Stimulated activated memory B cell treated with anti-CD40 and anti-IgM and Interleukin-4, amounts not matched to agents 10 μg/mL and 1 μg/mL and 100 μg/mL, for 72 hours (primary cell): ENCODE results near the gene RAB37.

Experiments used
- ATAC-seq: fragments of 150-1000 bp; cut with Tn5 transposase; 2 replicates; pipeline ENCODE4 v1.10.0; 2021
- H3K27ac Mint-ChIP-seq: one replicate; pipeline ENCODE4 v1.8.0; 2022; ENCODE audit warnings: mild to moderate bottlenecking, mixed read lengths
- H3K27me3 Mint-ChIP-seq: one replicate; pipeline ENCODE4 v1.8.0; 2022; ENCODE audit warnings: mixed read lengths
- H3K36me3 Mint-ChIP-seq: one replicate; pipeline ENCODE4 v1.8.0; 2022; ENCODE audit warnings: mixed read lengths
- H3K4me1 Mint-ChIP-seq: one replicate; pipeline ENCODE4 v1.8.0; 2022; ENCODE audit warnings: mixed read lengths
- H3K4me3 Mint-ChIP-seq: one replicate; pipeline ENCODE4 v1.8.0; 2022; ENCODE audit warnings: mild to moderate bottlenecking, moderate library complexity, mixed read lengths
- H3K9me3 Mint-ChIP-seq: one replicate; pipeline ENCODE4 v1.8.0; 2022; ENCODE audit warnings: mixed read lengths

The RAB37 gene

GRCh38 chr17:74736513-74737298 lies at the start of gene RAB37:
Gene RAB37 (plus strand): TSS chr17:74737256. CDS start chr17:74737273, 17 bp downstream.
- H3K9me3 Mint-ChIP-seq = no peaks in the 10 kb centered on the region
- peak within 1 kb of the TSS; percentile 77 for H3K27ac Mint-ChIP-seq
- H3K27me3 Mint-ChIP-seq = no peaks in the 10 kb centered on the region
- H3K4me3 Mint-ChIP-seq = peak within 1 kb of the TSS; percentile 82
- peak; percentile 83 for ATAC-seq
- peaks cover 58% of the 10 kb centered on the region for H3K4me1 Mint-ChIP-seq
- H3K36me3 Mint-ChIP-seq = no peaks in the 10 kb centered on the region

DNA sequence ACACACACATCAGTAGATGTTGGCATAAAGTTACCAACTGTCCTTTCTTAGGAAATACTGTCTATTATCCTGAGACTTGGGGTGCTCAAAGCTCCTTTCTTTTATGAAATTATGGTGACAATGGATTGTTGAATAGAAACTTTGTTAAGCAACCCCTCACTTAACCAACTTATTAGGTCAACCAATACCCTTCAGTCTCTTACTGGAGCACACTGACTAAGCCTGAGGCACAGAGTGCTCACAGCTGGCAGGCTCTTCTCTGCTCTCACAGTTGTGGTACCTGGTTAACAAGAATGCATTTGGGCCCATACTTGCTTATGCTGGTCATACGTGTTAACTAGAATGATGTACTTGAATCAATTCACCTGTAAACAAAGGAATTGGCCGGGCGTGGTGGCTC lies 49.2 kb upstream of the RAB37 start:
- Mint-ChIP-seq H3K36me3 (no peaks in the 10 kb centered on the region), H3K9me3 (no peaks in the 10 kb centered on the region), H3K27me3 (peaks cover 11% of the 10 kb centered on the region), H3K4me1 (peaks cover 42% of the 10 kb centered on the region), H3K27ac (no peak overlapping the region), H3K4me3 (no peak overlapping the region)
- ATAC-seq = no peak

DNA sequence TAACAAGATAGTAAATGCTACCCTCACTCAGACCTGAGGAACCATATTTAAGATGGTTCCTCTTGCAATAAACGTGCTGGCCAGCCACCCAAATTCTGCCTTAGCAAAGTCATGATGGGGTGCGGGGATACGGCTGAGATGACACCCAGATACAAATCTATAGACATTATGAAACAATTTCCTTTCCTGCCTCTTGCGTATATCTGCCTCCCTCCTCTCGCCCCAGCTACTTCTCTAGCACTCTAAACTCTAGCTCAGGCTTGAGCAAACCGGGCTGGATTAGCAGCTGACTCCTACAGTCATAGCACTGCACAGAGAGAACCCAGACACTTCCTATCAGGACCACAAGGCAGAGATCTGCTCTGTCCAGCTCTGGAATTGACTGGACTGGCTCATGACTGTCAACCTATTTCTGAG lies 46.6 kb upstream of the RAB37 start:
- no peaks in the 10 kb centered on the region for H3K36me3 Mint-ChIP-seq
- no peak overlapping the region for H3K4me3 Mint-ChIP-seq
- peak overlapping the region; percentile 83 for H3K27ac Mint-ChIP-seq
- H3K9me3 Mint-ChIP-seq = no peaks in the 10 kb centered on the region
- ATAC-seq = no peak
- H3K27me3 Mint-ChIP-seq = peaks cover under 1% of the 10 kb centered on the region
- peaks cover 40% of the 10 kb centered on the region for H3K4me1 Mint-ChIP-seq

DNA sequence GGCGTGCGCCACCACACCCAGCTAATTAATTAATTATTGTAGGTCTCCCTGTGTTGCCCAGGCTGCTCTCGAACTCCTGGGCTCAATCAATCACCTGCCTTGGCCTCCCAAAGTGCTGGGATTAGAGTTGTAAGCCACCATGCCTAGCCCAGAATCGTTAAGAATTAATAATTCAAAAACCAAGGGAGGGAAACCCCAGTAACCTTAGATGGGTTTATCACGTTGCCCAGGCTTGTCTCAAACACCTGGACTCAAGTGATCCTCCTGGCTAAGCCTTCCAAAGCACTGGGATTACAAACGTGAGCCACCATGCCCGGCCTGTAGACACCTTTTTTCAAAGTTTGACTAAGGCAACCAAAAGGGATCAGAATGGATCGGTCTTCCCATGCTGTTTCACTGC lies 45.9 kb upstream of the RAB37 start:
- Mint-ChIP-seq H3K9me3 (no peaks in the 10 kb centered on the region), H3K27me3 (peaks cover 7% of the 10 kb centered on the region), H3K36me3 (no peaks in the 10 kb centered on the region), H3K4me1 (peaks cover 33% of the 10 kb centered on the region), H3K4me3 (no peak overlapping the region), H3K27ac (no peak overlapping the region)
- no peak for ATAC-seq

DNA sequence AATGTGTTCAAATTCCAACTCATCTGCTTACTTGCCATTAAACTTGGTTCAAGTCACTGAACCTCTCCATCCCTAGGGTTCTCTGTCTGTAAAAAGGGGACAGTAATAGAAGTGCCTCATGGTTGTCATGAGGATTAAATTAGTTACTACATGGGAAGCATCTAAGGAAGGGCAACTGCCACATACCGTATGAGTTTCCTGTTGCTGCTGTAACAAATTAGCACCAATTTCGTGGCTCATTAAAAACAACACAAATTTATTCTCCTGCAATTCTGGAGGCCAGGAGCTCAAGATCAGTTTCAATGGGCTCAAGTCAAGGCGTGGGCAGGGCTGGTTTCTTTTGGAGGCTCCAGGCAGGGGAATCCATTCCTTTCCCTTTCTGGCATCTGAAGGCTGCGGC lies 43.0 kb upstream of the RAB37 start:
- Mint-ChIP-seq H3K27ac (no peak overlapping the region), H3K4me3 (no peak overlapping the region)
- ATAC-seq = no peak

GRCh38 chr17:74695629-74696028 lies 41.4 kb upstream of the RAB37 start:
- peaks cover 13% of the 10 kb centered on the region for H3K4me1 Mint-ChIP-seq

More for the DNA sequence above, 43.0 kb upstream of the RAB37 start:
- peaks cover 25% of the 10 kb centered on the region for H3K4me1 Mint-ChIP-seq
- peaks cover 16% of the 10 kb centered on the region for H3K27me3 Mint-ChIP-seq
- H3K9me3 Mint-ChIP-seq = no peaks in the 10 kb centered on the region
- no peaks in the 10 kb centered on the region for H3K36me3 Mint-ChIP-seq

DNA sequence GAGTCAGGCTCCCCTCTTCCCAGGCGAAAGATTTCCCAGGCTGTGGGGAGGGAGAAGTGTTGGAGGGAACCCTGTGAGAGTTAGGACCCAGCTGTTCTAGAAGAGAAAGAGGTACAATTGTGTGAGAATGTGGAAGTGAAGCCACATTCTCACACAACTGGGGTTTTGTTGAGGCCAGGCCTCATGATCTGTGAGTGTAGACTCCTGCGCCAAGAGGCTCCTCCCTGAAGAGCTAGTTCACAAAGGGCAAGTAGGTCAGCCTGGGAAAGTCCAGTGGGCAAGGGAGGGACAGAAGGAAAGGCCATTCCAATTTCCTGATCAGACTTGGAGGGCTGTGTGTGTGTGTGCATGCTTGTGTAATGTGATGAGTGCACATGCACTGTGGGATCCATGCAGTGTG lies 39.5 kb upstream of the RAB37 start:
- Mint-ChIP-seq H3K27me3 (peaks cover 24% of the 10 kb centered on the region), H3K27ac (peak overlapping the region; percentile 58), H3K36me3 (no peaks in the 10 kb centered on the region), H3K9me3 (no peaks in the 10 kb centered on the region), H3K4me1 (peaks cover 10% of the 10 kb centered on the region), H3K4me3 (peak overlapping the region; percentile 45)
- peak; percentile 71 for ATAC-seq

More at GRCh38 chr17:74695629-74696028, 41.4 kb upstream of the RAB37 start:
- Mint-ChIP-seq H3K4me3 (no peak overlapping the region), H3K27ac (peak overlapping the region; percentile 35), H3K36me3 (no peaks in the 10 kb centered on the region), H3K9me3 (no peaks in the 10 kb centered on the region), H3K27me3 (peaks cover 24% of the 10 kb centered on the region)
- no peak for ATAC-seq

GRCh38 chr17:74698069-74698468 lies 39.0 kb upstream of the RAB37 start:
- Mint-ChIP-seq H3K27me3 (peaks cover 24% of the 10 kb centered on the region), H3K27ac (no peak overlapping the region), H3K36me3 (no peaks in the 10 kb centered on the region), H3K4me1 (peaks cover 10% of the 10 kb centered on the region), H3K4me3 (no peak overlapping the region), H3K9me3 (no peaks in the 10 kb centered on the region)
- ATAC-seq = no peak

- ATAC-seq = no peak
- no peaks in the 10 kb centered on the region for H3K9me3 Mint-ChIP-seq
- H3K4me1 Mint-ChIP-seq = peaks cover 10% of the 10 kb centered on the region
- peaks cover 24% of the 10 kb centered on the region for H3K27me3 Mint-ChIP-seq
- no peaks in the 10 kb centered on the region for H3K36me3 Mint-ChIP-seq
- no peak overlapping the region for H3K27ac Mint-ChIP-seq
- H3K4me3 Mint-ChIP-seq = no peak overlapping the region
These were observed 37.8 kb upstream of the RAB37 start for GRCh38 chr17:74699236-74699635.

DNA sequence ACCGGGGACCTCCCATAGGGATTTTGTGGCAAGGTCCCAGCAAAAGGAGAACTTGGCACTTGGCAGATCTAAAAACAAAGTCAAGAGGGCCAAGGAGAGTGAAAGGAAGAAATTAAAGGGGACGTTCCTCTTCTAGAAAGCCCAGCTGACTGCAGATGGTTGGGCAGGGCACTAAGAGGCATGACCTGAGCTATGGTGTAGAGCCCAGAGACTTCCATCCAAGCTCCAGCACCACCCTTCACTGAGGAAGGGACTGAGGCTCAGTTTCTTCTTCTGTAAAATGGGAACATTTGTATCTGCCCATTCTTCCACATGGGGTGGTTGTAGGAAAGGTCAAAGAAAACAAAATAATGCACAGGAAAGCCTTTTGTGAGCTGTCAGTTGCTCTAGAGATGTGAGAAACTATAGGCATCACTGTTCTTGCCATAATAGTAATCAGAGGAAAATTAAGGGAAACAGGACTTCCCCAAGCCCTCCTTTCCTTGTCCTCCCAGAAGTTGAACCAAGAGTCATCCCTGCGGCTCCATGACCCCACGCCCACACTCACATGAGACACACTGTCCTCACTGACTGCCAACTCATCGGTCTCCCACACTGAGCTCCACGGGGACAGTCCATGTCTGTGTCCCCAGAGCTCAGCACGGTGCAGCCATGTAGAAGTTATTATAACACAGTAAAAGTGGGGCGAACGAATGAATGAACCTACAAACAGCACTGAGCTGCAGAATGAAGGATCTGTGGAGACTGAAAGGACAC lies 34.8 kb upstream of the RAB37 start:
- Mint-ChIP-seq H3K27me3 (peaks cover 8% of the 10 kb centered on the region), H3K27ac (no peak overlapping the region)

DNA sequence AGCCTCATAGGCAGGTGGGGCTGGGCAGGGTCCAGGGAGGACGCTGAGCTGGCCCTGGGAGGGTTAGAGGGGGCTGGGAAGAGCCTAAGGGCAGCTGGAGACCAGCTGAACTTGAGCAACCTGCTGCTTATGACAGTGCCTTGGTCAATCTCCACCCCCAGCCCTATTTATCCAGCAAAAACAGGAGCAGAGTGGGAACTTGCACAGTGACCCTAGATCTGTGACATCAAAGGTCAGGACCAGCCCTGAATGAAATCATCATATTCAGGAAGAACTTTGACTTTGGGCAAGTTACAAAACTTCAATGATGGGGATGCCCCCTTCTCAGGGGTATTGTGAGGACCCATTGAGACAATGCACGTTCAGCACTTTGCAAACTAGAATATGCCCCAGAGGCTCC lies 33.7 kb upstream of the RAB37 start:
- Mint-ChIP-seq H3K4me3 (no peak overlapping the region), H3K9me3 (no peaks in the 10 kb centered on the region), H3K36me3 (no peaks in the 10 kb centered on the region), H3K27ac (no peak overlapping the region), H3K4me1 (no peaks in the 10 kb centered on the region), H3K27me3 (peaks cover 8% of the 10 kb centered on the region)
- ATAC-seq = no peak

More for the DNA sequence above, 34.8 kb upstream of the RAB37 start:
- Mint-ChIP-seq H3K4me1 (peaks cover 7% of the 10 kb centered on the region), H3K9me3 (no peaks in the 10 kb centered on the region), H3K4me3 (no peak overlapping the region), H3K36me3 (no peaks in the 10 kb centered on the region)
- ATAC-seq = no peak

GRCh38 chr17:74704544-74704943 lies 32.5 kb upstream of the RAB37 start:
- no peaks in the 10 kb centered on the region for H3K9me3 Mint-ChIP-seq
- no peaks in the 10 kb centered on the region for H3K4me1 Mint-ChIP-seq
- H3K27me3 Mint-ChIP-seq = peaks cover 8% of the 10 kb centered on the region
- no peak overlapping the region for H3K4me3 Mint-ChIP-seq
- H3K27ac Mint-ChIP-seq = no peak overlapping the region
- no peak for ATAC-seq
- H3K36me3 Mint-ChIP-seq = no peaks in the 10 kb centered on the region

DNA sequence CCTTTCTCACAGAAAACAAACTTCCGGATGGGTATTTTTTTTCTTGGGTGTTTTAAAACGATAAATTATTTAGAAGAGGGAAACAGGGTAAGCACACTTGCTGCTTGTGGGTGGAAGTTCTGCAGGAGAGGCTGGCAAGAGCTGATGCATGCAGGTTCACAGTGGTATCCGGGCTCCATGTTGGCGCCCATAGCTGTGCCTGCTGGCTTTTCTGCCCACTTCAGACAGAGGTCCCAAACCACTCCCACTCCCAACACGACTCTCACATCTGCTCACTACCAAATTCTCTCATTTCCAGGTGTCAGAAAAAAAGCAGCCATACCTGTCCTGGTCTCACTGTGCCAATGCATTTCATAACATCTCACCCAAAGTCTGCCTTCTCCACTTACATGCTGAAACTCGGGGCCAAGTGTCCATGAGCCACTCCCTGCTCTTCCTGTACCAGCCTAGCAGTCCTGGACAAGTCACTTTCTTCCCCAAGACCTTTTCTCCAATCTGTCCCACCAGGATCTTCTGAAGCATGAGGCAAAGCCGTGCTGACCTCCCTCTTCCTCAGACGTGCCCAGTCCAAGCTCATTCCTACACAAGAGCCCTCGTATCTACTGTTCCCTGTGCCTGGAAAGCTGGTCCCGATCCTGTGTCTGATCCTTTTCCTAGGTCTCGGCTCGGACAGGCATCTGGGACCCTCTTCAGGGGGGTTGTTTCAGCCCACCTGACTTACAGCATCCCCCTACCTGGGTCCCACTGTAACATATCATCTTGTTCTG lies 25.8 kb upstream of the RAB37 start:
- peaks cover 7% of the 10 kb centered on the region for H3K27me3 Mint-ChIP-seq
- peaks cover 3% of the 10 kb centered on the region for H3K9me3 Mint-ChIP-seq
- peak overlapping the region; percentile 3 for H3K27ac Mint-ChIP-seq
- H3K4me1 Mint-ChIP-seq = peaks cover 30% of the 10 kb centered on the region
- ATAC-seq = no peak
- no peak overlapping the region for H3K4me3 Mint-ChIP-seq
- no peaks in the 10 kb centered on the region for H3K36me3 Mint-ChIP-seq

- ATAC-seq = no peak
- peak overlapping the region; percentile 81 for H3K27ac Mint-ChIP-seq
- H3K36me3 Mint-ChIP-seq = no peaks in the 10 kb centered on the region
- peaks cover 7% of the 10 kb centered on the region for H3K27me3 Mint-ChIP-seq
- H3K4me3 Mint-ChIP-seq = no peak overlapping the region
- peaks cover 3% of the 10 kb centered on the region for H3K9me3 Mint-ChIP-seq
- peaks cover 30% of the 10 kb centered on the region for H3K4me1 Mint-ChIP-seq
These were observed 24.8 kb upstream of the RAB37 start for GRCh38 chr17:74712301-74712700.

GRCh38 chr17:74712756-74713155 lies 24.3 kb upstream of the RAB37 start, which contains the start of gene CD300LF:
Gene CD300LF (minus strand): TSS chr17:74712923. CDS start chr17:74712866, 57 bp downstream.
- ATAC-seq = peak; percentile 67
- Mint-ChIP-seq H3K27ac (peak within 1 kb of the TSS; percentile 81), H3K27me3 (peaks cover 7% of the 10 kb centered on the region), H3K4me3 (peak within 1 kb of the TSS; percentile 25), H3K36me3 (no peaks in the 10 kb centered on the region), H3K9me3 (peaks cover 3% of the 10 kb centered on the region), H3K4me1 (peaks cover 30% of the 10 kb centered on the region)
